Neutrophil (primary cell): ENCODE measurements around the gene PHOX2B.

Experiments used
- H3K27ac ChIP-seq: fragments of 200-600 bp; sonication (generic); 2 replicates; pipeline ENCODE4 v1.5.1; 2016; ENCODE audit warnings: mild to moderate bottlenecking, moderate library complexity
- H3K27me3 ChIP-seq: fragments of 200-600 bp; sonication (generic); 2 replicates; pipeline ENCODE4 v1.6.0; 2016; ENCODE audit warnings: mild to moderate bottlenecking
- H3K36me3 ChIP-seq: fragments of 200-600 bp; sonication (generic); 2 replicates; pipeline ENCODE4 v1.5.1; 2017
- H3K4me1 ChIP-seq, 2 experiments: fragments of 200-600 bp in 1 of 2; sonication (generic) in 1 of 2; 1 replicate in 1 of 2; 2 replicates in 1 of 2; pipeline versions ENCODE4 v1.5.1 to v1.6.1; 2013 to 2016; ENCODE audit warnings: low read depth in 1 of 2, low read length in 1 of 2, mild to moderate bottlenecking in 1 of 2, moderate library complexity in 1 of 2; ENCODE audit not compliant: control insufficient read depth in 1 of 2, insufficient read depth in 1 of 2
- H3K4me3 ChIP-seq, 2 experiments: fragments of 200-600 bp in 1 of 2; sonication (generic) in 1 of 2; 1 replicate in 1 of 2; 2 replicates in 1 of 2; pipeline ENCODE4 v1.5.1; 2013 to 2016; ENCODE audit warnings: low read depth in 1 of 2, low read length in 1 of 2, mild to moderate bottlenecking in 1 of 2, moderate library complexity in 1 of 2
- H3K9me3 ChIP-seq: fragments of 200-600 bp; sonication (generic); 2 replicates; pipeline ENCODE4 v1.5.1; 2016
- TF ChIP-seq, protein P1 (sequence below): fragments of 200-600 bp; sonication (generic); IDR thresholded peaks from 2 replicates; pipeline ENCODE4 v1.5.1; 2016; ENCODE audit warnings: antibody characterized with exemption

The PHOX2B gene

DNA sequence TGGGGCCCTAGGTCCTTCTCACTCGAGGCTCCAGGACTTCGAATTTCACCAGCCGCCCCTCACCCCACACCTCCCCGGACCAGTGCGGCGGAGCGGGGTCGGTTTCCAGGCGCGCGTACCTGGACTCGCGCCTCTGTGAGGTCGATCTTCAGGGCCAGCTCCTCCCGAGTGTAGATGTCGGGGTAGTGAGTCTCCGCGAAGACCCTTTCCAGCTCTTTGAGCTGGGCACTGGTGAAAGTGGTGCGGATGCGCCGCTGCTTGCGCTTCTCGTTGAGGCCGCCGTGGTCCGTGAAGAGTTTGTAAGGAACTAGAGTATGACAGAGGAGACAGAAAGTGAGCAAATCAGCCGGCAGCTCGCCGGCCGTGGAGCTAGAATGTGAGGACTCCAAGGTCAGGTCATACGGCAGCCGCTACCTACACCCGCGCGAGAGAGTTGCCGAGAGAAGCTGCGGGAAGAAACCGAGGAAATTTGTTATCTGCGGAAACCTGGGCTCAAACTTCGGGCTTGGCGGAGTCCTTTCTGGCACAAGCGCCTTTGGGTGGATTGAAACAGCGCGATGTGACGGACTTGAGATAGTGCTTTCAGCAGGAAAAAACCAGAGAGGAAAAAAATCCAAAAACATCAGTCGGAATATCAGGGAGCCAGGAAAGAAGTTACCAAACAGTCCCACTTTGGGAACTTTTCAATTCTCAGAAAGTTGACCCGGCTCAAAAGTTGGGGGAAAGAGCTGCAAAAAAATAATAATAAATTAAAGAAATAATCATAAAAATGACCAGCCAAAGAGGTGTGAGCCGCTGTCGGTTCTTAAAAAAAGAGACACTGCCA, 1.1 kb downstream of the PHOX2B start:
- Histone ChIP-seq H3K27ac (no peak overlapping the region), H3K4me3 (no peak overlapping the region), H3K9me3 (no peaks in the 10 kb centered on the region), H3K27me3 (peaks cover 100% of the 10 kb centered on the region), H3K36me3 (no peaks in the 10 kb centered on the region), H3K4me1 (no peaks in the 10 kb centered on the region)
- TF ChIP-seq, protein P1, sequence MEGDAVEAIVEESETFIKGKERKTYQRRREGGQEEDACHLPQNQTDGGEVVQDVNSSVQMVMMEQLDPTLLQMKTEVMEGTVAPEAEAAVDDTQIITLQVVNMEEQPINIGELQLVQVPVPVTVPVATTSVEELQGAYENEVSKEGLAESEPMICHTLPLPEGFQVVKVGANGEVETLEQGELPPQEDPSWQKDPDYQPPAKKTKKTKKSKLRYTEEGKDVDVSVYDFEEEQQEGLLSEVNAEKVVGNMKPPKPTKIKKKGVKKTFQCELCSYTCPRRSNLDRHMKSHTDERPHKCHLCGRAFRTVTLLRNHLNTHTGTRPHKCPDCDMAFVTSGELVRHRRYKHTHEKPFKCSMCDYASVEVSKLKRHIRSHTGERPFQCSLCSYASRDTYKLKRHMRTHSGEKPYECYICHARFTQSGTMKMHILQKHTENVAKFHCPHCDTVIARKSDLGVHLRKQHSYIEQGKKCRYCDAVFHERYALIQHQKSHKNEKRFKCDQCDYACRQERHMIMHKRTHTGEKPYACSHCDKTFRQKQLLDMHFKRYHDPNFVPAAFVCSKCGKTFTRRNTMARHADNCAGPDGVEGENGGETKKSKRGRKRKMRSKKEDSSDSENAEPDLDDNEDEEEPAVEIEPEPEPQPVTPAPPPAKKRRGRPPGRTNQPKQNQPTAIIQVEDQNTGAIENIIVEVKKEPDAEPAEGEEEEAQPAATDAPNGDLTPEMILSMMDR, result no peak

DNA sequence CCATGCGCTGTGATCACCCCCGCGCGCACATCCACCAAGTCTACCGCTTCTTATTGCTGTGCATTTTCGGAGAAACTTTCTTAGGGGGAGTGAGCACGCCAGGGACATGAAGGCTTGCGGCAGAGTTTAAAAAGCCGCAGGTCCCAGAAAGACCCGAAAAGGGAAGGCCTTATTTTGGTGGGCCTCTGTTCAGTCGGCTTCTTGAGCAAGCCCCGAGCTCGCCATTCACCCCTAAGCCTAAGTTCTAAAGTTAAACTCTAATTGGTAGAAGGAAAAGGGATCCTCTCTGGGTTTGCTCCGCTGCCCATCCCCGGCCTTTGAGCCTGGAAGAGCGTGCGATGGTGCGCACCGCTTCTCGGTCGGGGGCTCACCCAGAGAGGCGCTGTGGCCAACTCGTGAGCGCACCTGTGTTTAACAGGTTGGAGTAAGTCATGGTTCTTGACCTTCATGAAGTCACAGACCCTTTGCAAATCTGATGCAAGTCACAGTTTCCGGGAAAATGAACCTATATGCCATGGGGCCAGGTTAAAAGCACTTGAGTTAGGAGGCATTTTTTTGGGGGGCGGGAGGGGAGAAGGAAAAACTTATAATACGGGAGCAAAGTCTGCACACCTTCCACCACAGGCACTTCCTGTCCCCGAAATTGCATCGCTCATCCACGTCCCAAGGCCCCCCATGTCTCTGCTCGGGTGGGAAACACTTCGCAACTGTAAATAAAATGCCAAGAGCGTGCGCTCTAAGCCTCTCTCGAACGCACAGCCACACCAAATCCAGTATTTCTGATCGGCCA, 1.9 kb downstream of the PHOX2B start:
- Histone ChIP-seq H3K27me3 (peaks cover 100% of the 10 kb centered on the region), H3K9me3 (no peaks in the 10 kb centered on the region), H3K4me3 (no peak overlapping the region), H3K4me1 (no peaks in the 10 kb centered on the region), H3K27ac (no peak overlapping the region), H3K36me3 (no peaks in the 10 kb centered on the region)
- TF ChIP-seq, protein P1, result no peak

DNA sequence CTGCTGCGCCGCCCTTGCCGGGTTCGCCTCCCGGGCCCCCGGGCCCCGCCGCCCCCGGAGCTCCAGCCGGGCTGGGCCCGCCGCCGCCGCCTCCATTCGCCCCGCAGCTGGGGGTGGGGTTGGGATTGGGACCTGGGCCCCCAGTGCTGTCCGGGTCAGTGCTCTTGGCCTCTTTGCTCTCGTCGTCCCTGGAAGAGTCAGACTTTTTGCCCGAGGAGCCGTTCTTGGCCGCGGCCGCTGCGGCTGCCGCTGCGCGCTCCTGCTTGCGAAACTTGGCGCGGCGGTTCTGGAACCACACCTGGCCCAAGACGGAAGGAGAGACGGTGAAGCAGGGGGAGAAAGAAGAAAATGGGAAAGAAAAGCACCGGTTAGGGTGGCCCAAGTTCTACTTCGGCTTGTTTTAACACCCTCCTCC, 2.5 kb downstream of the PHOX2B start:
- no peak overlapping the region for H3K4me3 ChIP-seq
- no peaks in the 10 kb centered on the region for H3K9me3 ChIP-seq
- H3K36me3 ChIP-seq, result no peaks in the 10 kb centered on the region
- TF ChIP-seq, protein P1, result no peak
- H3K4me1 ChIP-seq, result no peaks in the 10 kb centered on the region
- H3K27me3 ChIP-seq, result peaks cover 100% of the 10 kb centered on the region
- no peak overlapping the region for H3K27ac ChIP-seq

DNA sequence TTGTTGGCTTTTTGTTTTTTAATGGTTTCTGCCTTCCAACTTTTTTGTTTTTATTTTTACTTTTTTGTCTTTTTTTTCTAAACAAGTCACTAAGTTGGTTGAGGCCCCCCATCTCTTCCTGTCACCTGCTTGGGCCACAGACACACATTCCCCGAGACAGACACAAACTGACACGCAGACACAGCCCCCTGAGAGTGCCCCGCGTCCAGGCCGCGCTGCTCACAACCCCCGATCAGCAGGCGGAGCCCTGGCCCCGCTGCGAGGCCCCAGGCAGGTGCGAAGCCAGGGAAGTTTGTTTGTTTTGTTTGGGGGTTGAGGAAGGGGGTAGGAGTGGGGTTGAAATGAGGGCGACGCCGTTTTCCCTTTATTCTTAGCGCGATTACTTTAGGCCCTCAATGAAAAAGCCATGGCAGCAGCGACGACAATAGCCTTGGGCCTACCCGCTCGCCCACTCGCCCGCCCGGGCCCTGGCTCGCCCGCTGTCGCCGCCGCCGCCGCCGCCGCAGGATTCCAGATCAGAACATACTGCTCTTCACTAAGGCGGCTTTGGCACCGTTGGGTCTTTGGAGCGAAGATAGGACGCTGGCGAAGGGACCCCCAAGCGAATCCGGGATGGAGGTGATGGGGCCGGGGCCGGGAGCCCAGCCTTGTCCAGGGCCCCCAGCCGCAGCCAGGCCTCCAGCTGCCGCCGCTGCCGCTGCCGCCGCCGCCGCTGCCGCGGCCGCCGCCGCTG, 3.1 kb downstream of the PHOX2B start:
- TF ChIP-seq, protein P1, result no peak
- H3K27ac ChIP-seq, result no peak overlapping the region
- H3K4me3 ChIP-seq, result no peak overlapping the region
- H3K36me3 ChIP-seq, result no peaks in the 10 kb centered on the region
- no peaks in the 10 kb centered on the region for H3K9me3 ChIP-seq
- peaks cover 100% of the 10 kb centered on the region for H3K27me3 ChIP-seq
- H3K4me1 ChIP-seq, result no peaks in the 10 kb centered on the region

DNA sequence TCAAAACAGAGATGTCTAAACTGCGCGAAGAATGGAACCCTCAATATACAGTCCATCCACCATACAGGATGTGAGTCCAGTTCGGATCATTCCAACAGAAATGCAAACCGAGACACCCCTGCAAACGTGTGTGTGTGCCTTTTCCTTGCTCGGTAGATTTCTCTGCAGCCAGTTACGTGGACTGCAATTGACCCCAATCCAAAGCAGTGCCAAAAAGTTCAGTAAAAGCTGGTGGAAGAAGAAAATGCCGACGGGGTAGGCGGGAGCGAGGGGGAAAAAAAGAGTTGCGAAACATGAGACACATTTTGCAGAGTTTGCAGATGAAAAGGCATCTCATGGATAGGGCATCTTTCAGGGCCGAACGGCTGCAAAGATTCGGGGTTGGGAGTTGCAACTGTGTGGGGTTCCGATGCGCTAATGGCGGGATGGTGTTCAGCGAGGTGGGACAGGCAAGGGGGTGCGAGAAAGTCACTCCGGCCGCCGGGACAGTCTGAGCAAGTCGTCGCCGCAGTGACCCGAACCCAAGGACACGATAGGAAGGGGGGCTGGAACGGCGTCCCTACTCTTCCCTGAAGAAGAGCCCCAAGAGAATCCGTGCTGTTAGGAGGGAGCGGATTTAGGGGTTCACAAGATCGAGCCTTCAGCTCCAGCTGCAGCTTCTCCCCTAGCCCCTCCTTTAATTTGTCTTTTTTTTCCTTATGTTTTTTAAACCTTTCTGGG, 3.8 kb downstream of the PHOX2B start:
- Histone ChIP-seq H3K9me3 (no peaks in the 10 kb centered on the region), H3K36me3 (no peaks in the 10 kb centered on the region), H3K27ac (no peak overlapping the region), H3K27me3 (peaks cover 100% of the 10 kb centered on the region), H3K4me1 (no peaks in the 10 kb centered on the region), H3K4me3 (no peak overlapping the region)
- TF ChIP-seq, protein P1, result no peak
